Neural progenitor cell (in vitro differentiated cells): Measurements from ENCODE around the gene CENPH.

Source experiments
- EZH2 ChIP-seq: fragments of 200-600 bp; sonication (generic); IDR thresholded peaks from 2 replicates; pipeline ENCODE4 v1.6.1; 2017; ENCODE audit warnings: antibody characterized with exemption, mild to moderate bottlenecking, moderate library complexity
- EZH2phosphoT487 ChIP-seq: fragments of 200-600 bp; sonication (generic); IDR thresholded peaks from 2 replicates; pipeline ENCODE4 v1.6.1; 2017; ENCODE audit warnings: antibody characterized with exemption
- TF ChIP-seq, protein P1 (sequence below): fragments of 200-600 bp; sonication (generic); IDR thresholded peaks from 2 replicates; pipeline ENCODE4 v1.5.1; 2017; ENCODE audit warnings: antibody characterized with exemption, mild to moderate bottlenecking

DNA sequence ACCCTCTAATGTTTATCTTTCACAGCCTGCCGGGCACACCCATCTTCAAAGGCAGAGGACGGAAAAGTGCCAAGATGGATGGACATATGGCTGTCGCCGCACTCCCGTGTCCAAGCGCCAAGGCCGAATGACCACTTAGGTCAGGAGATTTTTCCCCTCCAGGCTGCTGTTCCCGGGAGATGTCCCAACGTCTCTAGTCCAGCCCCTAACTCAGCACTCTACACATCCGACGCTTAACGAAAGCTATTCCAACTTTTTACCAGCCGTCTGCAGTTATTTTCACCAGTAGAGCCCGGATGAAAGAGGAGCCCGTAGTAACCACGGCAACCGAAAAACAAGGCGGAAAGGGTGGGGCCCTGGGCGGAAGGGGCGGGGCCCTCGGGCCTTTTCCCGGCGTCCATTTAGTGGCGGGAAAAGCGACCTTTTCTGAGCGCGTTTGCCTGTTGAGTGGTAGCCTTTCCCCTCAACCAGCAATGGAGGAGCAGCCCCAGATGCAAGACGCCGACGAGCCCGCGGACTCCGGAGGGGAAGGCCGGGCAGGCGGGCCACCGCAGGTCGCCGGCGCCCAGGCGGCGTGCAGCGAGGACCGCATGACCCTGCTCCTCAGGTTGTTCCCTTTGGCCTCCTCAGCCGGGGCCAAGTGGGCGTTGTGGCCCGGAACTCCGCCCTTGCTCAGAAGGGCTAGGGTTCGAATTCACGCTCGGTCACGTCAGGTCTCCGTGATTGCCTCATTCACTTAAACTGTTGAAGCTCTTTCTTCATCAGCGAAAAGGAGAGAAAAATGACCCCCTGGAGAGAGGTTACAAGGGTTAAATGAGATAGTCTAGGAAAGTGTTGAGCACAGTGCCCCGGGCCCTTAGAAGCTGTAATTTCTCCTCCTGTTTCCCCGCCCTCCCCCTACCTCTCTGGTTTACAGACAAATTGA, at the start of gene CENPH:
- TF ChIP-seq, protein P1, sequence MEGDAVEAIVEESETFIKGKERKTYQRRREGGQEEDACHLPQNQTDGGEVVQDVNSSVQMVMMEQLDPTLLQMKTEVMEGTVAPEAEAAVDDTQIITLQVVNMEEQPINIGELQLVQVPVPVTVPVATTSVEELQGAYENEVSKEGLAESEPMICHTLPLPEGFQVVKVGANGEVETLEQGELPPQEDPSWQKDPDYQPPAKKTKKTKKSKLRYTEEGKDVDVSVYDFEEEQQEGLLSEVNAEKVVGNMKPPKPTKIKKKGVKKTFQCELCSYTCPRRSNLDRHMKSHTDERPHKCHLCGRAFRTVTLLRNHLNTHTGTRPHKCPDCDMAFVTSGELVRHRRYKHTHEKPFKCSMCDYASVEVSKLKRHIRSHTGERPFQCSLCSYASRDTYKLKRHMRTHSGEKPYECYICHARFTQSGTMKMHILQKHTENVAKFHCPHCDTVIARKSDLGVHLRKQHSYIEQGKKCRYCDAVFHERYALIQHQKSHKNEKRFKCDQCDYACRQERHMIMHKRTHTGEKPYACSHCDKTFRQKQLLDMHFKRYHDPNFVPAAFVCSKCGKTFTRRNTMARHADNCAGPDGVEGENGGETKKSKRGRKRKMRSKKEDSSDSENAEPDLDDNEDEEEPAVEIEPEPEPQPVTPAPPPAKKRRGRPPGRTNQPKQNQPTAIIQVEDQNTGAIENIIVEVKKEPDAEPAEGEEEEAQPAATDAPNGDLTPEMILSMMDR, result no peak
- TF ChIP-seq EZH2phosphoT487 (no peak), EZH2 (no peak)
